ENCODE data around the gene PHRF1. TPM values are rescaled to one million over a fixed set of nuclear protein-coding genes. Genes with fewer than 3 reads are reported as not detected.

Gene PHRF1
- total and polyA plus RNA-seq, 9 donors = 3.8 to 34.2 (median 28.8) TPM

GRCh38 chr11:614021-614622 is 37.9 kb downstream of the PHRF1 start:
- Histone ChIP-seq H3K36me3 (no peaks in the 10 kb centered on the region), H3K27ac (peak overlapping the region; percentile 8 to 80), H3K27me3 (no peaks in the 10 kb centered on the region), H3K4me1 (ENCODE audit: insufficient read depth) (peaks cover 8% of the 10 kb centered on the region), H3K4me3 (no peak overlapping the region), H3K9me3 (no peaks in the 10 kb centered on the region)
- TF ChIP-seq EP300 (IDR thresholded peaks at IDR 0.05) = no peak
- TF ChIP-seq CTCF (IDR thresholded peaks at IDR 0.05) = no peak
- TF ChIP-seq POLR2A (IDR thresholded peaks at IDR 0.05) = no peak
- peak in 3 of 5 donors; percentile 23 to 49 (median 40) for DNase-seq
- intact Hi-C loops (cut with DNase I) = loop anchor here in 1 of 4 donors (10.0 kb wide), 1 partner anchor 61 kb away; no protein-coding TSS in a partner anchor
- 66 to 78% (median 68%) methylated on average over 14 of the region's 14 CpGs for WGBS, 3 donors

- Histone ChIP-seq H3K4me1 (ENCODE audit: insufficient read depth) (peaks cover 8% of the 10 kb centered on the region), H3K4me3 (peak overlapping the region; percentile 59), H3K9me3 (no peaks in the 10 kb centered on the region), H3K27me3 (no peaks in the 10 kb centered on the region), H3K36me3 (no peaks in the 10 kb centered on the region), H3K27ac (peak overlapping the region; percentile 62 to 80)
- DNase-seq = peak in 4 of 5 donors; percentile 35 to 67 (median 56)
- TF ChIP-seq EP300 (IDR thresholded peaks at IDR 0.05) (no peak), POLR2A (IDR thresholded peaks at IDR 0.05) (no peak), CTCF (IDR thresholded peaks at IDR 0.05) (no peak)
- intact Hi-C loops (cut with DNase I) = loop anchor here in 1 of 4 donors (10.0 kb wide), 1 partner anchor 60 kb away; no protein-coding TSS in a partner anchor
- WGBS, 3 donors = 36 to 53% (median 50%) methylated on average over 29 to 68 of the region's 68 CpGs
These were observed 38.6 kb downstream of the PHRF1 start for GRCh38 chr11:614623-615503.

- intact Hi-C loops (cut with DNase I) = loop anchor here in 1 of 4 donors (10.0 kb wide), 1 partner anchor 59 kb away; no protein-coding TSS in a partner anchor
- WGBS, 3 donors = 4 to 5% (median 5%) methylated on average over 47 to 66 of the region's 66 CpGs
- TF ChIP-seq POLR2A (IDR thresholded peaks at IDR 0.05) (peak; percentile 62), EP300 (IDR thresholded peaks at IDR 0.05) (no peak), CTCF (IDR thresholded peaks at IDR 0.05) (no peak)
These were observed 39.4 kb downstream of the PHRF1 start, which contains the start of gene IRF7 for GRCh38 chr11:615504-616319. Gene IRF7 (minus strand): TSS chr11:615950. CDS start chr11:615364, 586 bp downstream.

More at GRCh38 chr11:615504-616319, 39.4 kb downstream of the PHRF1 start, which contains the start of gene IRF7:
- Histone ChIP-seq H3K27me3 (no peaks in the 10 kb centered on the region), H3K36me3 (no peaks in the 10 kb centered on the region), H3K4me3 (peak within 1 kb of the TSS; percentile 59), H3K27ac (peak within 1 kb of the TSS; percentile 62 to 80), H3K4me1 (ENCODE audit: insufficient read depth) (peaks cover 8% of the 10 kb centered on the region), H3K9me3 (no peaks in the 10 kb centered on the region)
- DNase-seq = peak; percentile 88 to 93 (median 91)

All from ovary (tissue), 9 donors.